Lung (tissue), 12 donors: ENCODE data around the gene JMJD7. TPM values are rescaled to one million over a fixed set of nuclear protein-coding genes. Genes with fewer than 3 reads are reported as not detected.

Experiments used
- ATAC-seq: fragments of 200-7000 bp; cut with Tn5 transposase; one replicate; pipeline ENCODE4 v1.9.1; 2020; ENCODE audit warnings: moderate number of reproducible peaks; ENCODE audit not compliant: insufficient read depth, low FRiP score
- DNase-seq, 3 donors: peaks; one replicate each; pipeline ENCODE4 v3.0.0-alpha.2; 2013 to 2017
- H3K27ac ChIP-seq, 2 donors: one replicate each; pipeline ENCODE4 v1.5.1; 2013; ENCODE audit warnings: mild to moderate bottlenecking in 2 of 2, moderate library complexity in 2 of 2, control low read depth in 1 of 2, inconsistent platforms in 1 of 2, low read depth in 1 of 2, low read length in 1 of 2
- H3K27me3 ChIP-seq, 3 donors: one replicate each; pipeline ENCODE4 v1.5.1; 2013; ENCODE audit warnings: low read length in 2 of 3; ENCODE audit not compliant: control insufficient read depth in 3 of 3, insufficient read depth in 3 of 3
- H3K36me3 ChIP-seq, 4 donors: one replicate each; pipeline ENCODE4 v1.5.1; 2013; ENCODE audit warnings: low read length in 4 of 4, mild to moderate bottlenecking in 1 of 4, moderate library complexity in 1 of 4; ENCODE audit not compliant: control insufficient read depth in 4 of 4, insufficient read depth in 4 of 4
- H3K4me1 ChIP-seq, 5 donors: one replicate each; pipeline ENCODE4 v1.5.1; 2013; ENCODE audit warnings: low read length in 5 of 5, mild to moderate bottlenecking in 2 of 5, moderate library complexity in 1 of 5; ENCODE audit not compliant: control insufficient read depth in 5 of 5, insufficient read depth in 5 of 5
- H3K4me3 ChIP-seq: one replicate; pipeline ENCODE4 v1.5.1; 2013; ENCODE audit warnings: mild to moderate bottlenecking, control low read depth, moderate library complexity
- H3K9ac ChIP-seq, 2 donors: one replicate each; pipeline ENCODE4 v1.5.1; 2013; ENCODE audit warnings: low read length in 2 of 2, control low read depth in 1 of 2; ENCODE audit not compliant: insufficient read depth in 1 of 2
- H3K9me3 ChIP-seq, 4 donors: one replicate each; pipeline ENCODE4 v1.5.1; 2013; ENCODE audit warnings: low read length in 3 of 4, mild to moderate bottlenecking in 1 of 4, moderate library complexity in 1 of 4; ENCODE audit not compliant: control insufficient read depth in 4 of 4, insufficient read depth in 3 of 4
- WGBS, 2 donors: extraction: QIAGEN DNeasy Blood & Tissue Kit; methylation state at CpG; one replicate each; pipeline ENCODE4 v1.1.7; 2013; 5-methylcytosine and 5-hydroxymethylcytosine counted together
- polyA plus RNA-seq, 2 donors: library from polyadenylated mRNA; stranded (reverse); fragments of 200-250 nt; gene quantifications; one replicate each; pipeline ENCODE4 v1.2.1, GENCODE V29; 2013
- total RNA-seq, 2 donors: library from RNA; depleted of rRNA in 1 of 2; stranded (reverse); fragments of >200 nt in 1 of 2; gene quantifications; one replicate each; pipeline ENCODE4 v1.2.1, GENCODE V29; 2014 to 2021
- TF ChIP-seq, protein P1 (sequence below): IDR thresholded peaks from 2 replicates; pipeline ENCODE4 v1.5.1; 2012; ENCODE audit warnings: mild to moderate bottlenecking; ENCODE audit errors: control extremely low read depth, extremely low read depth
- donor health status: control.
- donor health status: control.
- donor health status: Bipolar disorder and iron deficiency.
- donor health status: healthy.
- donor health status: DM: yes; HTN: yes; CAD: no.

Gene JMJD7
- total and polyA plus RNA-seq, 4 donors, result 13.2 to 28.1 (median 21.3) TPM

DNA sequence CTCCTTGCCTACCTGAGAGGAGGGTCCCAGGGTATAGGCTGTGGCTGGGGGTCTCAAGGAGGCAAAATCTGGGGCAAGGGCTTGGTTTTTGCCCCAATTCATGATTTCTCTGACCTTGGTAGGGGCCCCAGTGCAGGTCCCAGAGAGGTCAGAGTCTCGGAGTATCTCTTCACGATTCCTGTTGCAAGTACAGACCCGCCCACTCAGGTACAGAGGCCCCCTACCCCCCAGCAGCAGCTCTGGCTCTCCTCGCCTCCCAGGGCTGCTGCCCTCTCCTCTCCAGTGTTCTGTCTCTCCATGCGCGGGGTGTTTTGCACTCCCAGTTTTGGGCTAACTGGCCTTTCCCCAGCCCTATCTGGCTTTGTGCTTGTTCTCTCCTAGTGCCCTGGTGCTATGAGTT is 5.4 kb upstream of the JMJD7 start:
- DNase-seq (no peak), ATAC-seq (no peak)
- Histone ChIP-seq H3K4me1 (peaks cover 0 to 3% (median 0%) of the 10 kb centered on the region in 5 donors), H3K36me3 (peaks cover 3 to 67% (median 26%) of the 10 kb centered on the region in 4 donors), H3K27ac (no peak overlapping the region), H3K9ac (no peak overlapping the region), H3K9me3 (no peaks in the 10 kb centered on the region), H3K4me3 (no peak overlapping the region), H3K27me3 (no peaks in the 10 kb centered on the region)
- WGBS, 2 donors, result 93% methylated on average over 6 of the region's 6 CpGs
- TF ChIP-seq, protein P1, sequence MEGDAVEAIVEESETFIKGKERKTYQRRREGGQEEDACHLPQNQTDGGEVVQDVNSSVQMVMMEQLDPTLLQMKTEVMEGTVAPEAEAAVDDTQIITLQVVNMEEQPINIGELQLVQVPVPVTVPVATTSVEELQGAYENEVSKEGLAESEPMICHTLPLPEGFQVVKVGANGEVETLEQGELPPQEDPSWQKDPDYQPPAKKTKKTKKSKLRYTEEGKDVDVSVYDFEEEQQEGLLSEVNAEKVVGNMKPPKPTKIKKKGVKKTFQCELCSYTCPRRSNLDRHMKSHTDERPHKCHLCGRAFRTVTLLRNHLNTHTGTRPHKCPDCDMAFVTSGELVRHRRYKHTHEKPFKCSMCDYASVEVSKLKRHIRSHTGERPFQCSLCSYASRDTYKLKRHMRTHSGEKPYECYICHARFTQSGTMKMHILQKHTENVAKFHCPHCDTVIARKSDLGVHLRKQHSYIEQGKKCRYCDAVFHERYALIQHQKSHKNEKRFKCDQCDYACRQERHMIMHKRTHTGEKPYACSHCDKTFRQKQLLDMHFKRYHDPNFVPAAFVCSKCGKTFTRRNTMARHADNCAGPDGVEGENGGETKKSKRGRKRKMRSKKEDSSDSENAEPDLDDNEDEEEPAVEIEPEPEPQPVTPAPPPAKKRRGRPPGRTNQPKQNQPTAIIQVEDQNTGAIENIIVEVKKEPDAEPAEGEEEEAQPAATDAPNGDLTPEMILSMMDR, result no peak

DNA sequence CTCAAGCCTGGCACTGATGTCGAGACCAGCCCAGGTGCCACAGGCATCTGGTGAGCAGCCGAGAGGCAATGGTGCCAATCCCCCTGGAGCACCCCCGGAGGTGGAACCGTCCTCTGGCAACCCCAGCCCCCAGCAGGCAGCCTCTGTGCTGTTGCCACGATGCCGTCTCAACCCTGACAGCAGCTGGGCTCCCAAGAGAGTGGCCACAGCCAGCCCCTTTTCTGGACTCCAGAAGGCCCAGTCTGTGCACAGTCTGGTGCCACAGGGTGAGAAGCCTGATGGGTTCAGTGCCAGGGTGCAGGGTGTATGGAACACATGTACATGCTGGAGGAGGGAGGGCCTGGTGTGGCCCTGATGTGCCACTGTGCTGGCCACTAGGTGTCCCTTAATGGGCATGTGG is 4.9 kb upstream of the JMJD7 start:
- Histone ChIP-seq H3K27ac (no peak overlapping the region), H3K4me1 (peaks cover 0 to 5% (median 0%) of the 10 kb centered on the region in 5 donors), H3K9me3 (no peaks in the 10 kb centered on the region), H3K4me3 (no peak overlapping the region), H3K36me3 (peaks cover under 1 to 62% (median 24%) of the 10 kb centered on the region in 4 donors), H3K27me3 (no peaks in the 10 kb centered on the region), H3K9ac (no peak overlapping the region)
- 93 to 98% methylated on average over 6 of the region's 6 CpGs for WGBS, 2 donors
- DNase-seq, result no peak
- TF ChIP-seq, protein P1, result no peak
- ATAC-seq, result no peak

DNA sequence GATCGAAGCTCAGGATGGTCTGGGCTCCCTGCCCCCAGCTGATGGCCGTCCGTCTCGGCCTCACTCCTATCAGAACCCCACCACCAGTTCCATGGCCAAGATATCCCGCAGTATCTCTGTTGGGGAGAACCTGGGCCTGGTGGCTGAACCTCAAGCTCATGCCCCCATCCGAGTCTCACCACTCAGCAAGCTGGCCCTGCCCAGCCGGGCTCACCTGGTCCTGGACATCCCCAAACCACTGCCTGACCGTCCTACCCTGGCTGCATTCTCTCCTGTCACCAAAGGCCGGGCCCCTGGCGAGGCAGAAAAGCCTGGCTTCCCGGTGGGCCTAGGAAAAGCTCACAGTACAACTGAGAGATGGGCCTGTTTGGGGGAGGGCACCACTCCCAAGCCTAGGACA is 4.4 kb upstream of the JMJD7 start:
- TF ChIP-seq, protein P1, result no peak
- 87 to 95% methylated on average over 11 of the region's 11 CpGs for WGBS, 2 donors
- peaks cover 0 to 57% (median 18%) of the 10 kb centered on the region in 4 donors for H3K36me3 ChIP-seq
- ATAC-seq (no peak), DNase-seq (no peak)
- H3K4me1 ChIP-seq, result peaks cover 0 to 5% (median 0%) of the 10 kb centered on the region in 5 donors
- no peak overlapping the region for H3K9ac ChIP-seq
- no peaks in the 10 kb centered on the region for H3K27me3 ChIP-seq
- no peak overlapping the region for H3K27ac ChIP-seq
- H3K4me3 ChIP-seq, result no peak overlapping the region
- H3K9me3 ChIP-seq, result no peaks in the 10 kb centered on the region
